MCF 10A (cell line): ENCODE data around the gene DDX25. TPM values are rescaled to one million over a fixed set of nuclear protein-coding genes. Genes with fewer than 3 reads are reported as not detected.

Source experiments
- BruUV-seq: library from RNA; stranded (reverse); fragments of 400-500 nt; replicated peaks from 2 replicates; lab custom pipeline; 2021; lab: Mats Ljungman, UMichigan
- CTCF ChIA-PET: fragments of 300-600 bp; sonication (Branson Sonifier 250); formaldehyde crosslinking; extraction: SDS; loops from one replicate; lab custom pipeline; 2021; ENCODE audit warnings: antibody characterized with exemption, inconsistent platforms; lab: Yijun Ruan, JAX
- POLR2A ChIA-PET: fragments of 300-600, 350-650 bp; sonication (Branson Sonifier 250); formaldehyde crosslinking; extraction: SDS; loops from one replicate; lab custom pipeline; 2020; ENCODE audit warnings: antibody characterized with exemption, inconsistent platforms; lab: Yijun Ruan, JAX
- DNase-seq: peaks from one replicate; pipeline ENCODE4 v3.0.0-alpha.2; 2018; ENCODE audit not compliant: unreplicated experiment
- H3K27ac Mint-ChIP-seq: one replicate; pipeline ENCODE4 v1.8.0; 2022; ENCODE audit warnings: mild to moderate bottlenecking, low read depth, mixed read lengths; ENCODE audit not compliant: unreplicated experiment
- H3K27me3 Mint-ChIP-seq: one replicate; pipeline ENCODE4 v1.8.0; 2022; ENCODE audit warnings: mixed read lengths; ENCODE audit not compliant: insufficient read depth, unreplicated experiment
- H3K36me3 Mint-ChIP-seq: one replicate; pipeline ENCODE4 v1.8.0; 2022; ENCODE audit warnings: mild to moderate bottlenecking, moderate library complexity, mixed read lengths; ENCODE audit not compliant: insufficient read depth, unreplicated experiment
- H3K4me1 Mint-ChIP-seq: one replicate; pipeline ENCODE4 v1.8.0; 2022; ENCODE audit warnings: mixed read lengths; ENCODE audit not compliant: insufficient read depth, unreplicated experiment
- H3K4me3 Mint-ChIP-seq: one replicate; pipeline ENCODE4 v1.8.0; 2022; ENCODE audit warnings: mild to moderate bottlenecking, moderate library complexity, mixed read lengths; ENCODE audit not compliant: unreplicated experiment
- H3K9me3 Mint-ChIP-seq: one replicate; pipeline ENCODE4 v1.8.0; 2022; ENCODE audit warnings: mixed read lengths; ENCODE audit not compliant: unreplicated experiment
- intact Hi-C: fragments of 100-400 bp; cut with micrococcal nuclease; formaldehyde crosslinking; loops from 2 replicates; pipeline ENCODE4 v1.14.1; 2022
- total RNA-seq: library from RNA; stranded (reverse); gene quantifications from 2 replicates; pipeline ENCODE4 v1.2.3, GENCODE V29; 2022
- TF ChIP-seq, protein P1 (sequence below): fragments of 200-600 bp; IDR thresholded peaks from one replicate; pipeline ENCODE4 v1.8.0; 2022; ENCODE audit warnings: antibody characterized with exemption, mild to moderate bottlenecking; ENCODE audit not compliant: unreplicated experiment

The DDX25 gene
- total RNA-seq, 1 experiment from 2014 or later, result not detected

DNA sequence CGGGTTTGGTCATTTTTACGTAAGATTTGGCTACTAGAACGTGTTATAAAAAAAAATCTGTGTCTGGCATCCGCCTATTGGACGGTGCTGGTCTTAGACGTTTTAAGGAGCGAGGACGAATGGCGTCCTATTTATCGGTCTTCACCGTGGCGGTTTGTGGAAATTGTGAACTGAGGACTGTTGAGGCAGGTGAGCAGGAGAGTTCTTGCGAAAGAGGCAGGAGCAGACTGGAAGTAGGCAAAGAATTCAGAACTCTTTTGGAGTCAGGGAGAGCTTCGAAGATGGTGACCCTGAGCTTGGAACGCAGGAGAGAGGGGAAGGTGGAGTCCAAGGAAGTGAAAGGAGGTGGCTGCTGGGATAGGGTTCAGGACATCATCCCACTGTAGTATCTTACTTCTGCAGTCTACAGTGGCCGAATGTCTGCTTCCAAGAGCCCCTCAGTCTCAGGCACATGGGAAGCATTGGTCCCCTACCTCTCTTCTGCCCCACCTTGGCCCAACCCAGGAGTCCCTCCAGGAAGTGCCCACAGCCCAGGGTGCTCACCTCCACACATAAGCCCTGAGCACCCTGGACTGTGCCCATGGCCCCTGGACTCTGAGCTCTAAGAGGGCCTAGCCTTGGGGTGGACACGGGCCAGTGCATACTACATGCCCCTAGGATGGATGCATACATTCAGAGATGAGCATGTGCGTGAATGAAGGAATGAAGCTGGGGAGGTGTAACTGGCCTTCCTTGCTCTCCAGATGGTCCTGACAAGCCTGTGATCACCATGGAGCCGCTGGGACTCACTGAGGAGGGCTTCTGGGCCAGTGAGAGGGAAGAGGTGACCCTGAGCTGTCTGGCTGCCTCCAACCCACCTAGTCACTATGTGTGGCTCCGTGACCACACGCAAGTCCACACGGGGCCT is 45.2 kb downstream of the DDX25 start:
- no peaks in the 10 kb centered on the region for H3K27me3 Mint-ChIP-seq
- intact Hi-C loops, result no loop called here
- H3K4me3 Mint-ChIP-seq, result no peak overlapping the region
- TF ChIP-seq, protein P1, sequence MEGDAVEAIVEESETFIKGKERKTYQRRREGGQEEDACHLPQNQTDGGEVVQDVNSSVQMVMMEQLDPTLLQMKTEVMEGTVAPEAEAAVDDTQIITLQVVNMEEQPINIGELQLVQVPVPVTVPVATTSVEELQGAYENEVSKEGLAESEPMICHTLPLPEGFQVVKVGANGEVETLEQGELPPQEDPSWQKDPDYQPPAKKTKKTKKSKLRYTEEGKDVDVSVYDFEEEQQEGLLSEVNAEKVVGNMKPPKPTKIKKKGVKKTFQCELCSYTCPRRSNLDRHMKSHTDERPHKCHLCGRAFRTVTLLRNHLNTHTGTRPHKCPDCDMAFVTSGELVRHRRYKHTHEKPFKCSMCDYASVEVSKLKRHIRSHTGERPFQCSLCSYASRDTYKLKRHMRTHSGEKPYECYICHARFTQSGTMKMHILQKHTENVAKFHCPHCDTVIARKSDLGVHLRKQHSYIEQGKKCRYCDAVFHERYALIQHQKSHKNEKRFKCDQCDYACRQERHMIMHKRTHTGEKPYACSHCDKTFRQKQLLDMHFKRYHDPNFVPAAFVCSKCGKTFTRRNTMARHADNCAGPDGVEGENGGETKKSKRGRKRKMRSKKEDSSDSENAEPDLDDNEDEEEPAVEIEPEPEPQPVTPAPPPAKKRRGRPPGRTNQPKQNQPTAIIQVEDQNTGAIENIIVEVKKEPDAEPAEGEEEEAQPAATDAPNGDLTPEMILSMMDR, result no peak
- no peaks in the 10 kb centered on the region for H3K36me3 Mint-ChIP-seq
- POLR2A ChIA-PET, result interaction anchor here (1.2 kb wide), 2 partner anchors 35 to 47 kb away, joined by 3 to 4 read pairs; partner anchors contain the start of gene PUS3
- H3K4me1 Mint-ChIP-seq, result peaks cover 12% of the 10 kb centered on the region
- CTCF ChIA-PET, result interaction anchor here (0.6 to 3.1 kb wide), 5 partner anchors 9 to 244 kb away, joined by 3 to 13 read pairs (median 3); no protein-coding TSS in a partner anchor
- no peak for DNase-seq
- BruUV-seq, result no TSS peak
- no peak overlapping the region for H3K27ac Mint-ChIP-seq
- H3K9me3 Mint-ChIP-seq, result no peaks in the 10 kb centered on the region

DNA sequence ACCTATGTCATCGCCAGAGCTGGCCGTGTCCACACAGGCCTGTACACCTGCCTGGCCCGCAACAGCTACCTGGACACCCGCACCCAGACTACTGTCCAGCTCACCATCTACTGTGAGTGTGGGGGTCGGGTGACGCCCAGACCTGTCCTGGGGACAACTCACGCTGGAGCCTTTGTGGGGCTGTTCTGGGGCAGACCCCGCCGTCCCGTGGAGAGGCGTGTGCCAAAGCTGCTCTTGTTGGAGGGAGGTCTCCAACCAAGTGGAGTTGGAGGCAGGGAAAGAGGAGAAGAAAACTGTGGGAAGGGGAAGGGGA is 45.8 kb downstream of the DDX25 start:
- TF ChIP-seq, protein P1, result no peak
- no TSS peak for BruUV-seq
- DNase-seq, result no peak
- ChIA-PET CTCF (interaction anchor here (0.6 to 3.1 kb wide), 4 partner anchors 8 to 244 kb away, joined by 3 to 13 read pairs (median 4); no protein-coding TSS in a partner anchor), POLR2A (interaction anchor here (1.2 kb wide), 2 partner anchors 34 to 47 kb away, joined by 3 to 4 read pairs; partner anchors contain the start of gene PUS3)
- Mint-ChIP-seq H3K27ac (no peak overlapping the region), H3K9me3 (no peaks in the 10 kb centered on the region), H3K27me3 (no peaks in the 10 kb centered on the region), H3K4me1 (peaks cover 12% of the 10 kb centered on the region), H3K36me3 (no peaks in the 10 kb centered on the region), H3K4me3 (no peak overlapping the region)
- intact Hi-C loops, result no loop called here

DNA sequence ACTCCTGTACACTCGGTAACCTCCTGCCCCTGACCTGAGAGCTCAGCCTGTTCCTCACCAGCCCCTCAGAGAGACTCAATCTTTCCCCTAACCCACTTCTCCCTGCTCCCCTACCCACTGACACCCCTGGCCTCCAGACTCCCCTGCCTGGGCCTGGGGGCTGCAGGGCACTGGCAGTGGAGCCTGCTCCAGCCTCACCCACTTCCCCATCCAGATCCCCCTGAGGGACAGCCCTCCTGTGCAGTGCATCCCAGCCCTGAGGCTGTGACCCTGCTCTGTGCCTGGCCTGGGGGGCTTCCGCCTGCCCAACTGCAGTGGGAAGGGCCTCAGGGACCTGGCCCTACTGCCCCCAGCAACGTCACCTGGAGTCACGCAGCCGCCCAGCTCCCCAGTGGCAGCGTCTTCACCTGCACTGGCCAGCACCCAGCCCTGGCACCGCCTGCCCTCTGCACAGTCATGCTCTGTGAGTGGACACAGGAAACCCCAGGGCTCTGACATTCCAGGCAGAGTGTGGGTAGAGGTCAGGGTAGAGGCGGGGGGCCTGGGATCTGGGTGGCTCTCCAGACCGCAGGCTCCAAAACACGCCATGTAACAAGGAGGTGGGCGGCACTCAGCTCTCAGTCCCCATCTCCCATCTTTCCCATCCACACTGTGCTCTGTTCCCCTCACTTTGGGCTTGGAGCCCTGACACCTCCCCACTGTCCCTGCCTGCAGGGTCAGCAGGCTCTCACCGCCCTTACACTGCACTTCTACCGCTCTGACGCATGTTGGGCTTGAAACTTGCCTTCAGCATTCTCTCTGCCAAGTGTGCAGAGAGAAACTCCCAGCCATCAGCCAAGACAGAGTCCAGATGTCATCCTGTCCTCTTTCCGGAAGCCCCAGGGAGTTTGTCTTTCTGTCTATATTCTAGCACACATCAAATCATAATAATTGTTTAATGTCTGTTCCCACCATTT is 46.7 kb downstream of the DDX25 start:
- CTCF ChIA-PET, result interaction anchor here (0.6 to 3.1 kb wide), 3 partner anchors 8 to 111 kb away, joined by 4 to 13 read pairs (median 5); no protein-coding TSS in a partner anchor
- POLR2A ChIA-PET, result interaction anchor here (0.9 to 1.2 kb wide), 2 partner anchors 26 to 48 kb away, joined by 4 read pairs; partner anchors contain the start of gene PUS3
- no peaks in the 10 kb centered on the region for H3K9me3 Mint-ChIP-seq

More for the DNA sequence above, 46.7 kb downstream of the DDX25 start:
- DNase-seq, result peak; percentile 36
- Mint-ChIP-seq H3K4me1 (peaks cover 12% of the 10 kb centered on the region), H3K4me3 (no peak overlapping the region), H3K27me3 (no peaks in the 10 kb centered on the region), H3K36me3 (no peaks in the 10 kb centered on the region), H3K27ac (no peak overlapping the region)
- BruUV-seq, result no TSS peak
- intact Hi-C loops, result no loop called here
- TF ChIP-seq, protein P1, result no peak
